ENCODE data around the gene TTLL3.
"Not testable (repeated sequence)": the region's sequence is repeated elsewhere in the genome, so short reads cannot be mapped to it uniquely, and the experiment has no call there.

Gene TTLL3

GRCh38 chr3:9851383-9851782, 41.3 kb downstream of the TTLL3 start:
- H3K9ac ChIP-seq (ENCODE audit: low read length); H4K12ac ChIP-seq (ENCODE audit: low read depth, low read length); H3K27me3 ChIP-seq (ENCODE audit: insufficient read depth, low read length); H3K9me3 ChIP-seq (ENCODE audit: insufficient read depth, low read depth, low read length); H2AFZ ChIP-seq (ENCODE audit: insufficient read depth, low read length, poor library complexity); H3K4me3 ChIP-seq (ENCODE audit: low read depth, low read length); DNase-seq; H3K36me3 ChIP-seq (ENCODE audit: control insufficient read depth in 1 of 2, insufficient read depth in 2 of 2, low read length in 2 of 2); H3K4ac ChIP-seq (ENCODE audit: low read depth, low read length); H4K8ac ChIP-seq (ENCODE audit: low read depth, low read length); H3K4me1 ChIP-seq (ENCODE audit: control insufficient read depth in 1 of 2, insufficient read depth in 2 of 2, low read length in 2 of 2); H3K4me2 ChIP-seq (ENCODE audit: low read length); H3K23ac ChIP-seq (ENCODE audit: low read length); H2AK5ac ChIP-seq (ENCODE audit: low read length); H3K79me1 ChIP-seq (ENCODE audit: low read length); H2BK120ac ChIP-seq (ENCODE audit: insufficient read depth, low read length, poor library complexity); H2BK12ac ChIP-seq (ENCODE audit: low read length); H3K79me2 ChIP-seq (ENCODE audit: control insufficient read depth, insufficient read depth, low read length, poor library complexity); H3K18ac ChIP-seq (ENCODE audit: low read length); H2BK5ac ChIP-seq (ENCODE audit: low read depth, low read length, poor library complexity): not testable (repeated sequence)
- no CpG with 5 or more reads among the region's 6 CpGs for WGBS (ENCODE audit: extremely low coverage, insufficient coverage, insufficient read length)
- peak overlapping the region; percentile 18 for H4K91ac ChIP-seq (ENCODE audit: low read depth, low read length)
- peak overlapping the region; percentile 39 for H3K27ac ChIP-seq (ENCODE audit: low read depth, low read length)
- H3K14ac ChIP-seq (ENCODE audit: low read length): peak overlapping the region; percentile 59

GRCh38 chr3:9851926-9852325, 41.9 kb downstream of the TTLL3 start:
- H3K9me3 ChIP-seq (ENCODE audit: insufficient read depth, low read depth, low read length); H3K14ac ChIP-seq (ENCODE audit: low read length); H2BK120ac ChIP-seq (ENCODE audit: insufficient read depth, low read length, poor library complexity); H3K18ac ChIP-seq (ENCODE audit: low read length); H3K4me2 ChIP-seq (ENCODE audit: low read length); H2AK5ac ChIP-seq (ENCODE audit: low read length); H3K9ac ChIP-seq (ENCODE audit: low read length); H3K27me3 ChIP-seq (ENCODE audit: insufficient read depth, low read length); H3K23ac ChIP-seq (ENCODE audit: low read length); H3K4ac ChIP-seq (ENCODE audit: low read depth, low read length); H2BK12ac ChIP-seq (ENCODE audit: low read length); H2AFZ ChIP-seq (ENCODE audit: insufficient read depth, low read length, poor library complexity); H3K36me3 ChIP-seq (ENCODE audit: control insufficient read depth in 1 of 2, insufficient read depth in 2 of 2, low read length in 2 of 2); H4K12ac ChIP-seq (ENCODE audit: low read depth, low read length); H2BK5ac ChIP-seq (ENCODE audit: low read depth, low read length, poor library complexity); H3K4me3 ChIP-seq (ENCODE audit: low read depth, low read length); H3K79me2 ChIP-seq (ENCODE audit: control insufficient read depth, insufficient read depth, low read length, poor library complexity); H3K4me1 ChIP-seq (ENCODE audit: control insufficient read depth in 1 of 2, insufficient read depth in 2 of 2, low read length in 2 of 2); H4K91ac ChIP-seq (ENCODE audit: low read depth, low read length); H4K8ac ChIP-seq (ENCODE audit: low read depth, low read length); H3K79me1 ChIP-seq (ENCODE audit: low read length): not testable (repeated sequence)
- DNase-seq: peak; percentile 43 to 84
- WGBS (ENCODE audit: extremely low coverage, insufficient coverage, insufficient read length): no CpG with 5 or more reads among the region's 6 CpGs
- peak overlapping the region; percentile 14 for H3K27ac ChIP-seq (ENCODE audit: low read depth, low read length)

- H3K4me2 ChIP-seq (ENCODE audit: low read length): no peak overlapping the region
- DNase-seq: no peak
- H3K23ac ChIP-seq (ENCODE audit: low read length): no peak overlapping the region
- WGBS (ENCODE audit: extremely low coverage, insufficient coverage, insufficient read length): no CpG with 5 or more reads among the region's 6 CpGs
- H2BK120ac ChIP-seq (ENCODE audit: insufficient read depth, low read length, poor library complexity): no peak overlapping the region
- H3K4me3 ChIP-seq (ENCODE audit: low read depth, low read length): no peak overlapping the region
- no peak overlapping the region for H3K18ac ChIP-seq (ENCODE audit: low read length)
- H3K36me3 ChIP-seq (ENCODE audit: control insufficient read depth in 1 of 2, insufficient read depth in 2 of 2, low read length in 2 of 2): no peaks in the 10 kb centered on the region
- no peak overlapping the region for H4K91ac ChIP-seq (ENCODE audit: low read depth, low read length)
- H4K12ac ChIP-seq (ENCODE audit: low read depth, low read length): no peak overlapping the region
- no peak overlapping the region for H2AFZ ChIP-seq (ENCODE audit: insufficient read depth, low read length, poor library complexity)
- H3K27me3 ChIP-seq (ENCODE audit: insufficient read depth, low read length): no peaks in the 10 kb centered on the region
- no peak overlapping the region for H4K8ac ChIP-seq (ENCODE audit: low read depth, low read length)
- no peak overlapping the region for H3K14ac ChIP-seq (ENCODE audit: low read length)
- no peak overlapping the region for H3K27ac ChIP-seq (ENCODE audit: low read depth, low read length)
- H3K9me3 ChIP-seq (ENCODE audit: insufficient read depth, low read depth, low read length): no peaks in the 10 kb centered on the region
- H2BK12ac ChIP-seq (ENCODE audit: low read length): no peak overlapping the region
- H3K79me2 ChIP-seq (ENCODE audit: control insufficient read depth, insufficient read depth, low read length, poor library complexity): no peaks in the 10 kb centered on the region
- H3K9ac ChIP-seq (ENCODE audit: low read length): no peak overlapping the region
- no peak overlapping the region for H2BK5ac ChIP-seq (ENCODE audit: low read depth, low read length, poor library complexity)
- H3K4ac ChIP-seq (ENCODE audit: low read depth, low read length): no peak overlapping the region
- H2AK5ac ChIP-seq (ENCODE audit: low read length): no peak overlapping the region
- H3K4me1 ChIP-seq (ENCODE audit: control insufficient read depth in 1 of 2, insufficient read depth in 2 of 2, low read length in 2 of 2): peaks cover 3 to 7% of the 10 kb centered on the region in 2 experiments
- H3K79me1 ChIP-seq (ENCODE audit: low read length): no peaks in the 10 kb centered on the region
Observed at GRCh38 chr3:9852528-9852927, 42.5 kb downstream of the TTLL3 start.

GRCh38 chr3:9854291-9854940, 44.4 kb downstream of the TTLL3 start:
- H4K12ac ChIP-seq (ENCODE audit: low read depth, low read length); H3K79me2 ChIP-seq (ENCODE audit: control insufficient read depth, insufficient read depth, low read length, poor library complexity); H3K9ac ChIP-seq (ENCODE audit: low read length); H3K18ac ChIP-seq (ENCODE audit: low read length); H2BK5ac ChIP-seq (ENCODE audit: low read depth, low read length, poor library complexity); H2AFZ ChIP-seq (ENCODE audit: insufficient read depth, low read length, poor library complexity); H2BK120ac ChIP-seq (ENCODE audit: insufficient read depth, low read length, poor library complexity); H3K4me2 ChIP-seq (ENCODE audit: low read length); H3K4ac ChIP-seq (ENCODE audit: low read depth, low read length); DNase-seq; H3K4me1 ChIP-seq (ENCODE audit: control insufficient read depth in 1 of 2, insufficient read depth in 2 of 2, low read length in 2 of 2); H2AK5ac ChIP-seq (ENCODE audit: low read length); H3K79me1 ChIP-seq (ENCODE audit: low read length); H3K4me3 ChIP-seq (ENCODE audit: low read depth, low read length); H3K14ac ChIP-seq (ENCODE audit: low read length); H3K9me3 ChIP-seq (ENCODE audit: insufficient read depth, low read depth, low read length); H3K27ac ChIP-seq (ENCODE audit: low read depth, low read length); H3K27me3 ChIP-seq (ENCODE audit: insufficient read depth, low read length); H2BK12ac ChIP-seq (ENCODE audit: low read length); H4K8ac ChIP-seq (ENCODE audit: low read depth, low read length); H3K23ac ChIP-seq (ENCODE audit: low read length); H3K36me3 ChIP-seq (ENCODE audit: control insufficient read depth in 1 of 2, insufficient read depth in 2 of 2, low read length in 2 of 2): not testable (repeated sequence)
- no CpG with 5 or more reads among the region's 11 CpGs for WGBS (ENCODE audit: extremely low coverage, insufficient coverage, insufficient read length)
- peak overlapping the region; percentile 20 for H4K91ac ChIP-seq (ENCODE audit: low read depth, low read length)

Measured in trophoblast cell (in vitro differentiated cells and primary cell).